Adrenal gland (tissue), 5 donors: ENCODE data around the gene MGAT5.

Source experiments
- POLR2A ChIP-seq, 2 donors: fragments of 450-650 bp; IDR thresholded peaks; one replicate each; pipeline ENCODE4 v1.6.1; 2017; ENCODE audit warnings: antibody characterized with exemption in 2 of 2, mild to moderate bottlenecking in 2 of 2, moderate library complexity in 1 of 2
- TF ChIP-seq, protein P1 (sequence below), 6 experiments: fragments of 450-650 bp in 4 of 6; fragments of 200-600 bp in 2 of 6; sonication (generic) in 1 of 6; IDR thresholded peaks; 1 replicate in 5 of 6; 2 replicates in 1 of 6; pipeline versions ENCODE4 v1.5.1 to v1.8.0; 2016 to 2021; ENCODE audit warnings: antibody characterized with exemption in 6 of 6, mild to moderate bottlenecking in 2 of 6, moderate library complexity in 1 of 6
- donor health status: DM: no; HTN: no; CAD: no.

DNA sequence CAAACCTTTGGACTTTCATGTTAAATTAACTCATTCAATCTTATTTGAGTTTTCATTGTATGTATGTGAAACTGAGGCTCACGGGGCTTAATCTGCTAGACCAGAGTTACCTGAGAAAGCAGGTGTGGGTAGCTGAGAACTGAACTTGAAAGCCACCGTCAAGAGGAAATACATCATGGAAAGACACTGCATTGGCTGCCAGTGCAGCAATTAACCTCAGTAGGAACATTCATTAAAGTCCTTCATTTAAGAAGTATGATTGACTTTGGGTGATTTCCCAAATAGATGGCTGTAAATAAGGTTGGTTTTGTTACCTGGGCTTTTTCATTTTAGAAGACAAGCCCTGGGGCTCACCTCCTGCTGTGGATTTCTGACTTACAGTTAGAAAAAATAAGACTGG, 36.5 kb upstream of the MGAT5 start:
- no peak for TF ChIP-seq POLR2A (IDR thresholded peaks at IDR 0.05)
- TF ChIP-seq, protein P1, sequence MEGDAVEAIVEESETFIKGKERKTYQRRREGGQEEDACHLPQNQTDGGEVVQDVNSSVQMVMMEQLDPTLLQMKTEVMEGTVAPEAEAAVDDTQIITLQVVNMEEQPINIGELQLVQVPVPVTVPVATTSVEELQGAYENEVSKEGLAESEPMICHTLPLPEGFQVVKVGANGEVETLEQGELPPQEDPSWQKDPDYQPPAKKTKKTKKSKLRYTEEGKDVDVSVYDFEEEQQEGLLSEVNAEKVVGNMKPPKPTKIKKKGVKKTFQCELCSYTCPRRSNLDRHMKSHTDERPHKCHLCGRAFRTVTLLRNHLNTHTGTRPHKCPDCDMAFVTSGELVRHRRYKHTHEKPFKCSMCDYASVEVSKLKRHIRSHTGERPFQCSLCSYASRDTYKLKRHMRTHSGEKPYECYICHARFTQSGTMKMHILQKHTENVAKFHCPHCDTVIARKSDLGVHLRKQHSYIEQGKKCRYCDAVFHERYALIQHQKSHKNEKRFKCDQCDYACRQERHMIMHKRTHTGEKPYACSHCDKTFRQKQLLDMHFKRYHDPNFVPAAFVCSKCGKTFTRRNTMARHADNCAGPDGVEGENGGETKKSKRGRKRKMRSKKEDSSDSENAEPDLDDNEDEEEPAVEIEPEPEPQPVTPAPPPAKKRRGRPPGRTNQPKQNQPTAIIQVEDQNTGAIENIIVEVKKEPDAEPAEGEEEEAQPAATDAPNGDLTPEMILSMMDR (IDR thresholded peaks at IDR 0.05) = no peak
